Right atrium auricular region (tissue), 2 donors: ENCODE data around the gene CD93. TPM values are rescaled to one million over a fixed set of nuclear protein-coding genes. Genes with fewer than 3 reads are reported as not detected.

ENCODE experiments used
- DNase-seq: peaks from one replicate; pipeline ENCODE4 v3.0.0-alpha.2; 2019; ENCODE audit warnings: low spot score
- H3K27ac ChIP-seq, 2 donors: fragments of 200-600 bp; sonication (generic); 1 replicate in 1 of 2; 2 replicates in 1 of 2; pipeline ENCODE4 v1.5.1; 2016 to 2019
- H3K27me3 ChIP-seq, 2 donors: fragments of 200-600 bp; sonication (generic); one replicate each; pipeline versions ENCODE4 v1.5.1 to v1.6.0; 2017 to 2019
- H3K36me3 ChIP-seq: fragments of 200-600 bp; sonication (generic); one replicate; pipeline ENCODE4 v1.5.1; 2016
- H3K4me1 ChIP-seq, 2 donors: fragments of 200-600 bp; sonication (generic); one replicate each; pipeline versions ENCODE4 v1.5.1 to v1.6.0; 2017 to 2019
- H3K4me3 ChIP-seq, 2 donors: fragments of 200-600 bp; sonication (generic); 1 replicate in 1 of 2; 2 replicates in 1 of 2; pipeline ENCODE4 v1.5.1; 2017 to 2019; ENCODE audit warnings: mild to moderate bottlenecking in 1 of 2, moderate library complexity in 1 of 2
- H3K9me3 ChIP-seq, 2 donors: fragments of 200-600 bp; sonication (generic); one replicate each; pipeline ENCODE4 v1.5.1; 2019
- CTCF ChIP-seq, 2 donors: fragments of 200-600 bp; sonication (generic); IDR thresholded peaks; one replicate each; pipeline ENCODE4 v1.5.1; 2019; ENCODE audit warnings: antibody characterized with exemption in 2 of 2
- total RNA-seq, 2 donors: library from RNA; depleted of rRNA; stranded (reverse); fragments of >200 nt; gene quantifications; one replicate each; pipeline ENCODE4 v1.1.0, GENCODE V29; 2016

Gene CD93
- total RNA-seq, 2 donors from 2014 or later: 35.7 to 51.6 TPM

DNA sequence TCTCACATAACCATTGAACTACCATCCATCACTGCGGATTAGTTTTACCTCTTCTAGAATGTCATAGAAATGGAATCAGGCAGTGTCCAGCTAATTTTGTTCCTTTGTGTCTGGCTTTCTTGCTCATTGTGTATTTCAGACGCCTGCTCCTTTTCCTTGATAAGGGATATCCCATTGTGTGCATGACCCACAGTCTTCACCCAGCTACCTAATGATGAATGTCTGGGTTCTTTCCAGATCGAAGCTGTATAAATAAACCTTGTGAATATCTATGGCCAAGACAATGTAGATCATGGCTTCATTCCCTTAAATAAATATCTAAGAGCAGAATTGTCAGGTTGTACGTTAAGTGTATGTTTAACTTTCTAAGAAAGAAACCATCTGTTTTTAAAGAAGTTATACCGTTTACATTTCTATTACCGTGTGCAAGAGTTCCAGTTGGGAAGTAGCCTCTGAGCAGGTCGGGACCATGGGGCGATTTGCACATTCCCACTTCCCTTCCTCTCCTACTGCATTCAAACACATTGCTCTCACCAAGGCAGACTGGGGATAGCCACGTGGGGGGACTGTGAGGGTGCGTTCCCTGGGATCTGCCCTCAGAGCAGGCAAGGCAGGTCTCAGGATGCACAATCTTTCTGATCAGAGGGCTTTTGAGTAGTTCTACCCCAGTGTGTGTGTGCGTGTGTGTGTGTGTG, 13.1 kb downstream of the CD93 start:
- H3K27ac ChIP-seq: no peak overlapping the region
- TF ChIP-seq CTCF (IDR thresholded peaks at IDR 0.05): no peak
- H3K27me3 ChIP-seq: no peaks in the 10 kb centered on the region

GRCh38 chr20:23071996-23072395, 14.1 kb downstream of the CD93 start:
- no peak overlapping the region for H3K4me3 ChIP-seq
- no peak overlapping the region for H3K27ac ChIP-seq
- H3K27me3 ChIP-seq: no peaks in the 10 kb centered on the region
- no peak for DNase-seq
- no peak for TF ChIP-seq CTCF (IDR thresholded peaks at IDR 0.05)
- no peaks in the 10 kb centered on the region for H3K9me3 ChIP-seq
- no peaks in the 10 kb centered on the region for H3K36me3 ChIP-seq
- H3K4me1 ChIP-seq: no peaks in the 10 kb centered on the region

More for the DNA sequence above, 13.1 kb downstream of the CD93 start:
- no peak for DNase-seq
- H3K36me3 ChIP-seq: no peaks in the 10 kb centered on the region
- no peaks in the 10 kb centered on the region for H3K4me1 ChIP-seq
- no peaks in the 10 kb centered on the region for H3K9me3 ChIP-seq
- no peak overlapping the region for H3K4me3 ChIP-seq

DNA sequence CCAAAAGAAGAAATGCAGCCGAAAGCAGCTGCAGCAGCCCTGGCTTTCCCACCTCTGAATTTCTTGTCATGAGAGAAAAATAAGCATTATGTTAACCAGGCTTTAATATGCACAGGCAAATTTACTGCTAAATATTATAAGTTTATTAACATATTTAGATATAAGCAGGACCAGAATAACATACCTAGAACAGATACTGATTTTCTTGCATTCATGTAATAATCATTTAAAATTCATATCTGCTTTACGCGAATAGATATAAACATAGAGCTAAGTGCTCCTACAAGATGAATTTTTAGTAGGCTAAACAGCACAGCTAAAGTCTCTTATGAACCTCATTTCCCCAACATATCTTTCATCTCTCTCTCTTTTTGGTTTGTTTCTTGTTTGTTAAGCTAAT, 14.7 kb downstream of the CD93 start:
- Histone ChIP-seq H3K27me3 (no peaks in the 10 kb centered on the region), H3K4me3 (no peak overlapping the region), H3K9me3 (no peaks in the 10 kb centered on the region), H3K27ac (no peak overlapping the region), H3K36me3 (no peaks in the 10 kb centered on the region), H3K4me1 (no peaks in the 10 kb centered on the region)
- no peak for TF ChIP-seq CTCF (IDR thresholded peaks at IDR 0.05)
- no peak for DNase-seq

DNA sequence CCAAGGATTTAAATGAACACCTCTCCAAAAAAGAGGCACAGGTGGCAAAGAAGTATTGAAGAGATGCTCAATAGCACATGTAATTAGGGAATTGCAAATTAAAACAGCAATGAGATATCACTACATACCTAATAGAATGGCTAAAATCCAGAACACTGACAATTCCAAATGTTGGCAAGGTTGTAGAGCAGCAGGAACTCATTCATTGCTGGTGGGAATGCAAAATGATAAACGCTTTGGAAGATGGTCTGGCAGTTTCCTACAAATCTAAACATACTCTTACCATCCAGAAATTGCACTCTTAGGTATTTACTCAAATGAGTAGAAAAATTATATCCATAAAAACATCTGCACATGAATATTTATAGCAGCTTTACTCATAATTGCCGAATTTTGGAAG, 17.0 kb downstream of the CD93 start:
- Histone ChIP-seq H3K27me3 (no peaks in the 10 kb centered on the region), H3K27ac (no peak overlapping the region), H3K4me1 (no peaks in the 10 kb centered on the region), H3K4me3 (no peak overlapping the region), H3K36me3 (no peaks in the 10 kb centered on the region), H3K9me3 (no peaks in the 10 kb centered on the region)
- no peak for DNase-seq
- TF ChIP-seq CTCF (IDR thresholded peaks at IDR 0.05): no peak

DNA sequence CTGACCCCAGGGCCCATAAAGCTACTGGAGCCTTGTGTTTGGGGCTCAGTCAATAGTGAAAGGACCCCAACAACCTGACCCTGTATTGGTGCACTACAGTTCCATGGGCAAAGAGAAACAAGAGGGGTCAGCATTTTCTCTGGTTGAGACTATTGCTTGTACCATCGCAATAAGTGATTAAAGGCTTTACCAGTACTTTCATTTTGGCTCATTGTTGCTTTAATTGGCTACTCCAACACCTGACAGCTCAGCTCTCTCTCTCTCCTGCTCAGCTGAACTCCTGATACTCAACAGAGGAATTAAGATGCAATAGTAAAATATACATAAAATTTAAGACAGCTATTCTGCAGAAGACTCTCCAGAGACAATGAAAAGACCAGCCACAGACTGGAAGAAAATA, 17.8 kb downstream of the CD93 start:
- no peaks in the 10 kb centered on the region for H3K4me1 ChIP-seq
- no peak overlapping the region for H3K27ac ChIP-seq
- H3K9me3 ChIP-seq: no peaks in the 10 kb centered on the region
- DNase-seq: no peak
- H3K27me3 ChIP-seq: no peaks in the 10 kb centered on the region
- TF ChIP-seq CTCF (IDR thresholded peaks at IDR 0.05): no peak
- no peaks in the 10 kb centered on the region for H3K36me3 ChIP-seq
- no peak overlapping the region for H3K4me3 ChIP-seq

DNA sequence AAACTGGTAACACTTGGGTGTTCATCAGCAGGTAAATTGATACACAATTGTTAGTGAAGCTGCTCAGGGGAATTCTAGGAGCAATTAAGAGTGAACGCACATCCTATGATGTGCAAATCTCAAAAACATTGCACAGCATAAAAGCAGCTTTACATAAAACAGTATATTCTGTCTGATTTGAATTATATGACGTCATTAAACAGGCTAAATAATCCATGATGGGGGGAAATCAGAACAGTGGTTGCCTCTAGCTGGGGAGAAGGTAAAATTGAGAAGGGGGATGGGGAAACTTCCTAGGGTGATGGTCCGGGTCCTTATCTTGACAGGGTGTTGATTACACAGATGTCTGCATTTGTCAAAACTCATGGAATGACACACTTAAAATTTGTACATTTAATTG, 19.4 kb downstream of the CD93 start:
- no peaks in the 10 kb centered on the region for H3K36me3 ChIP-seq
- H3K9me3 ChIP-seq: no peaks in the 10 kb centered on the region
- TF ChIP-seq CTCF (IDR thresholded peaks at IDR 0.05): no peak
- no peak for DNase-seq
- H3K4me3 ChIP-seq: no peak overlapping the region
- H3K27me3 ChIP-seq: no peaks in the 10 kb centered on the region
- peaks cover 0 to 12% of the 10 kb centered on the region in 2 donors for H3K4me1 ChIP-seq
- H3K27ac ChIP-seq: no peak overlapping the region
